Fibroblast of the aortic adventitia (primary cell): ENCODE data around the gene AKAP13. TPM values are rescaled to one million over a fixed set of nuclear protein-coding genes. Genes with fewer than 3 reads are reported as not detected.

Source experiments
- DNase-seq: peaks from one replicate; pipeline ENCODE4 v3.0.0-alpha.2; 2010; ENCODE audit warnings: low read depth
- H3K4me3 ChIP-seq: 2 replicates; pipeline ENCODE4 v1.5.1; 2011; ENCODE audit warnings: low read depth, mild to moderate bottlenecking, control low read depth, low read length, moderate library complexity
- total RNA-seq: library from RNA; depleted of rRNA; stranded (reverse); fragments of >200 nt; gene quantifications from 2 replicates; pipeline ENCODE4 v1.2.3, GENCODE V29; 2012; ENCODE audit warnings: low replicate concordance
- TF ChIP-seq, protein P1 (sequence below): IDR thresholded peaks from 2 replicates; pipeline ENCODE4 v1.5.1; 2011; ENCODE audit warnings: mild to moderate bottlenecking, low read length, control low read depth, inconsistent platforms; ENCODE audit not compliant: insufficient read depth

Gene AKAP13
- total RNA-seq, 1 donor, result 89.9 TPM

DNA sequence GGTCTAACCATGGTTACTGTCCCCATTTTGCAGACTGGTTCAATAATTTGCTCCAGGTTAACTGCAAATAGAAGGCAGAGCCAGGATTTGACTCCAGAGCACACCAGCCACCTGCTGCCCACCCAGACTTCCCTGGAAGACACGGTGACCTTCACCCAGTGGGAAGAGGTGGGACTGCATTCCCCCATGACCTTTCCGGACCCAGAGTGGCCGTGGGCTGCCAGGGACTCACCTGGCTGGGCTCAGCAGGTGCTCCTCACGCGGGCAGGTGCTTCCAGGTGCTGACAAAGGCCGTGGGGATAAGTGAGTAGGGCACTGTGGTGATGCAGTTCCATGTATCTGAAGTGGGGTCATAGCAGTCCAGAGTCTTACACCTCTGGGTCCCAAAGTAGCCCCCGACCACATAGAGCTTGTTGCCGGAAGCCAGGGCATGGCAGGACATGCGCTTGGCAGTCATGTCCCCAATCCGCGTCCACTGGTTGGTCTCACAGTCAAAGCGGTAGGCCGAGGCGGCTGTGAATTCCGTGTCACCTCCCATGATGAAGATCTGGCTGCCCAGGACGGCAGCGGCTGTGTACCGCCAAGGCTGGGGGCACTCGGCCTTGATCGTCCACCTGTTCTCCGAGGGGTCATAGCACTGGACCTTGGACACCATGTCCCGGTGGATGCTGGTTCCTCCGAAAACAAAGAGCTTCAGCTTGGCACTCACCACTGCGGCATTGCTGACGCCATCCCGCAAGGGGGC lies 387.6 kb downstream of the AKAP13 start:
- no peak for DNase-seq
- no peak overlapping the region for H3K4me3 ChIP-seq
- TF ChIP-seq, protein P1, sequence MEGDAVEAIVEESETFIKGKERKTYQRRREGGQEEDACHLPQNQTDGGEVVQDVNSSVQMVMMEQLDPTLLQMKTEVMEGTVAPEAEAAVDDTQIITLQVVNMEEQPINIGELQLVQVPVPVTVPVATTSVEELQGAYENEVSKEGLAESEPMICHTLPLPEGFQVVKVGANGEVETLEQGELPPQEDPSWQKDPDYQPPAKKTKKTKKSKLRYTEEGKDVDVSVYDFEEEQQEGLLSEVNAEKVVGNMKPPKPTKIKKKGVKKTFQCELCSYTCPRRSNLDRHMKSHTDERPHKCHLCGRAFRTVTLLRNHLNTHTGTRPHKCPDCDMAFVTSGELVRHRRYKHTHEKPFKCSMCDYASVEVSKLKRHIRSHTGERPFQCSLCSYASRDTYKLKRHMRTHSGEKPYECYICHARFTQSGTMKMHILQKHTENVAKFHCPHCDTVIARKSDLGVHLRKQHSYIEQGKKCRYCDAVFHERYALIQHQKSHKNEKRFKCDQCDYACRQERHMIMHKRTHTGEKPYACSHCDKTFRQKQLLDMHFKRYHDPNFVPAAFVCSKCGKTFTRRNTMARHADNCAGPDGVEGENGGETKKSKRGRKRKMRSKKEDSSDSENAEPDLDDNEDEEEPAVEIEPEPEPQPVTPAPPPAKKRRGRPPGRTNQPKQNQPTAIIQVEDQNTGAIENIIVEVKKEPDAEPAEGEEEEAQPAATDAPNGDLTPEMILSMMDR, result no peak

DNA sequence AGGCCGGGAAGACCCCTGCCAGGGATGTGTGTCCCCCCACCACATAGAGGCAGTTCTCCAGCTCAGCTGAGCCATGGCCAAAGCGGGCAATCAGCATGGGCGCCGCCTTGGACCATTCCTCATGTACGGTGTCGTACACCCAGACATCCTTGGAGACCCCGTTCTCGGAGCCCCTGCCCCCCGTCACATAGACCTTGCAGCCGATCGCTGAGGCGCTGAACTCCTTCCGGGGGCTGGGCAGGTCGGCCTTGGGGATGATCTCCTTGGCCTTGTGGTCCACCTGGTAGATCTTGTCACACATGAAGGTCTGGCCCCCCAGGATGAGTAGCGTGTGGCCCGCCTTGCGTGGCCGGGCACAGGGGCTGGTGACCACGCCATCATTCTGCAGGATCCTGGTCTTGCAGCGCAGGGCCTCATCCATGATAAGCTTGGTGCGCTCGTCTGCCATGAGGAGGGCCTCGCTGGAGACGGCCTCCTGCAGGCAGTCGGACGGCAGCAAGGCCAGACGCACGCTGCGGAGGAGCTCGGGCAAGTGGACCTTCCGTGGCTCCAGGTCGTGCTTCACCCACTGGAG lies 388.3 kb downstream of the AKAP13 start:
- DNase-seq, result no peak
- TF ChIP-seq, protein P1, result no peak
- H3K4me3 ChIP-seq, result no peak overlapping the region

DNA sequence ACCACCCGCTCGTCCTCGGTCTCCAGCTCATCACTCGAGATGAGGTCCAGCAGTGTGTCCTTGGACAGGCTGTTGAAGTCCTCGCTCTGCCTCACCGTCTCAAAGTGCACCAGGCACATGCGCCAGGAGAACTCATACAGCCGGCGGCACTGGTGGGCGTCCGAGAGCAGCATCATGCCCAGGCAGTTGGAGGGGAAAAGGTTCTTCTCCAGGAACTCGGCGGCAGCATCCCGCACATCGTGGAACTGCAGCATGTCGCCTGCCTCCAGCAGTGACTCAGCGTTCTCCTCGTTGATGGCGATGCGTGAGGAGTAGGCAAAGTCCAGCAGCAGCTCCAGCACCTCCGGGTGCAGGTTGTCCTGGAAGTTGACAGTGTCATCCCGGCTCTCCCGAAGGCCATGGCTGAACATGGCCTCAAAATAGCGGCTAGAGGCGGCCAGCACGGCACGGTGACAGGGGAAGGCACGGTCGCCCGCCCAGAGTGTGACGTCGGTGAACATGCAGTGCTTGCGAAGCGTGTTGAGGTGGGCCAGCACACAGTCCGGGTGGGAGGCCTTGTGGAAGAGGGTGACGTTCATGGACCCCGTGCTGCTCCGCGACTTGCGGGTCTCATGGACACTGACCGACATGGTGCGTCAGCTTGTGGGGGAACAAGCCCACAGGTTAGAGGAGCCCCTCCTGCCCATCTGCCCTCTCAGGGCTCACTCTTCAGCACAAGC lies 388.9 kb downstream of the AKAP13 start:
- TF ChIP-seq, protein P1, result no peak
- DNase-seq, result no peak
- no peak overlapping the region for H3K4me3 ChIP-seq

DNA sequence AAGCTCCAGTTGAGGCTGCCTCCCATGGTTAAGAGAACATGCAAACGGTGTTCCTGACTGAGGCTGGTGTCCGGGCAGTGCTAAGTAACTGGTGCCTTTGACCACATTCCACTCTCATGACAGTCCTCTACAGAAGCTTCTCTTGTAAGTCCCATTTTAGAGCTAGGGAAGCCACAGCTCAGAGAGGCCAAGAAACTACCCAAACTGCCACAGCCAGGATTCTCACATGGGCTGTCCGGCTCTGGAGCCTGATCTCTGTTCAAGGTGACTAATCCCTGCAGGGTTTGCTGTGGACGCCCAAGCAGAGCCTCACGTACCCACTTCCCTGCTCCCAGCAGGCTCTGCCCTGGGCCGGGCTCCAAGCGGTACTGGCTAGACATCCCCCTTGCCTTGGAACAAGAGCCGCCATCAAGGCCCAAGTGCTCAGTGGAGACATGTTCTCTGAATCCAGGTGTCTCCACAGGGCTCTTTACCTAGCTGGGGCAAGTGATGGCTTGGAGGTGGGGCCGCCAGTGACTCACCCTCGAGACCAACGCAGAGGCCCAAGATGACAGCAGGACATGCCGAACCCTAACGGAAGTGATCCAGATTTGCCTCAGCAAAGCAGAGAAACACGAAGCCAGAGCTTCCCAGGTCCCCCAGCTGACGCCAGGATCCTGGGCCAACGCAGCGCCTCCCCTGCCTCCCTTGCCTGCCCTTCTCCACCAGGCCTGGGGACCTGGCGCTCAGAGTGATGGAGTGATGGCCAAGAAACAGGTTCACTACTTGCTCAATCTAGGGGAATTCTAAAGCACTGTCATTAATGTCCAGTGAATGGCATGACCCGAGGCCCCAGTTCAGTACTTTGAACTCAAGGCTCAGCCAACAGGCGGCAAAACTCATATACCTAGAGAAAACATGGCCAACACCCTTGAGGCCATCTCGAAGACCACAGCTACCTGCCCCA lies 390.0 kb downstream of the AKAP13 start:
- DNase-seq, result no peak
- H3K4me3 ChIP-seq, result no peak overlapping the region
- TF ChIP-seq, protein P1, result no peak

DNA sequence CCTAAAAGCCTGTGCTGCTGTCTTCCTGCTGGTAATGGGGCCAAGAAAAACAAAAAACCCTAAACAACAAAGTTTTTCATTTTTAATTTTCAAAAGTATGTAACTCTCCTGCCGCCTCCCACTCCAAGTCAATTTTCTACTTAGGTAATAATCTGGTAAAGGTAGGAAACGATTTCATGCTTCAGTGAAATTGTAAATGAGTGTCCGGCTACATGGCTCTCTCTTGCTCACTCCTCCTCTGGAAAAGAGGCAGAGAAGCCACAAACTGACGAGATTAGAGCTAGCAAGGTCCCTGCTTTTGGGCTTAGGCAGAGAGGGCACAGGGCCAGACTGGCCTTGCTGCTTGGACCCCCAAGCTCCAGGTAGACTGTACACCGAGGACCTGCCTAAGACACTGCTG lies 390.9 kb downstream of the AKAP13 start:
- TF ChIP-seq, protein P1, result no peak
- DNase-seq, result peak; percentile 12
- H3K4me3 ChIP-seq, result no peak overlapping the region

DNA sequence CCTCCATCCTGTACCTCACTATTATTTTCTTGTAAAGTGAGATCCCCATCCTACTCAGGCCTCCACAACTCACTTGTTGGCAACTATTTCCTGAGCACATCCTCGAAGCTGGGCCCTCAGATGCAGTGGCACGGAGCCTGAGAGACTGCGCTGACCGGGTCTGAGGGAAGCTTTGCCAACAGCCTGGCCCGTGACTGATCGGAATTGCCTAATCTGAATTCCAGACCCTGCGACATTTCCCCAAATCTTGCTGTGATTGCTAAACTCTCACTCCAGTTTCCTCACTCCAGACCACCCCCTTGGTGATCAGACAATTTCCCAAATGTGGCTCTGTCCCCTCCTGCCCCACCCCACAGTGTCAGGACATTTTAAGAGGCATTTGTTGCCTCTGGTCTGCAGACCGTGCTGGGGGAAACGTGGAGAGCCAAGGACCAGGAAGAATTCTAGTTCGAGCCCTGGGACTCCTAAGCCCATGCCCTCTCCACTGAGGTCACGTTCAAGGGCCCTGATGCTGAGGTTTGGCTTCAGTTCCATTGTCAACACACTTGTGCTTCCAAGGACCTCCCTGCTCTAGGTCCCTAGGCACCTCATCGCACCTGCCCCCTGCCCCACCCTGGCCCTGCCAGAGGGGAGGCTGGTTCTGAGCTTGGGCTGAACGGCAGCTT lies 391.5 kb downstream of the AKAP13 start:
- TF ChIP-seq, protein P1, result no peak
- H3K4me3 ChIP-seq, result no peak overlapping the region
- DNase-seq, result peak; percentile 80
